OCI-LY3 (cell line): ENCODE data around the gene LRRC8D.

Source experiments
- H2AFZ ChIP-seq: fragments of 200-600, 300-600 bp; shearing (Covaris generic); 2 replicates; pipeline ENCODE4 v1.6.0; 2014; ENCODE audit warnings: antibody characterized with exemption, low read depth, low read length
- H3K27ac ChIP-seq: fragments of 200-600, 300-600 bp; sonication (generic); 2 replicates; pipeline ENCODE4 v1.5.1; 2014; ENCODE audit warnings: mild to moderate bottlenecking, low read length, moderate library complexity, mixed read lengths
- H3K27me3 ChIP-seq: fragments of 200-600, 300-600 bp; sonication (generic); 2 replicates; pipeline ENCODE4 v1.6.1; 2014; ENCODE audit warnings: low read depth, low read length, mixed read lengths
- H3K36me3 ChIP-seq: fragments of 200-600, 300-600 bp; sonication (generic); replicated peaks from 2 replicates; pipeline ENCODE3; 2014; ENCODE audit warnings: low read depth, low read length, mixed read lengths
- H3K4me1 ChIP-seq: fragments of 300-600, 200-600 bp; sonication (generic); 2 replicates; pipeline ENCODE4 v1.6.1; 2014; ENCODE audit warnings: low read length, mixed read lengths
- H3K4me2 ChIP-seq: fragments of 200-600, 300-600 bp; sonication (generic); 2 replicates; pipeline ENCODE4 v1.6.1; 2014; ENCODE audit warnings: low read length, mixed read lengths
- H3K4me3 ChIP-seq: fragments of 300-600, 200-600 bp; sonication (generic); 2 replicates; pipeline ENCODE4 v1.5.1; 2014; ENCODE audit warnings: antibody characterized with exemption, mild to moderate bottlenecking, low read length, moderate library complexity
- H3K79me2 ChIP-seq: fragments of 300-600, 200-600 bp; shearing (Covaris generic); 2 replicates; pipeline ENCODE4 v1.6.1; 2014; ENCODE audit warnings: mild to moderate bottlenecking, low read length, mixed read lengths
- H3K9ac ChIP-seq: fragments of 300-600, 200-600 bp; shearing (Covaris generic); 2 replicates; pipeline ENCODE4 v1.6.0; 2014; ENCODE audit warnings: mild to moderate bottlenecking, low read length, moderate library complexity
- H3K9me3 ChIP-seq: fragments of 200-600, 300-600 bp; shearing (Covaris generic); 2 replicates; pipeline ENCODE4 v1.6.1; 2014; ENCODE audit warnings: low read length, mixed read lengths; ENCODE audit not compliant: insufficient read depth
- H4K20me1 ChIP-seq: fragments of 200-600, 300-600 bp; sonication (generic); 2 replicates; pipeline ENCODE4 v1.6.1; 2016; ENCODE audit warnings: low read length, mixed read lengths; ENCODE audit not compliant: insufficient read depth
- CTCF ChIP-seq: fragments of 200-600, 300-600 bp; sonication (generic); IDR thresholded peaks from 2 replicates; pipeline ENCODE4 v1.5.1; 2014; ENCODE audit warnings: antibody characterized with exemption, low read length, low read depth
- EZH2phosphoT487 ChIP-seq: fragments of 200-600 bp; shearing (Covaris generic); IDR thresholded peaks from 2 replicates; pipeline ENCODE4 v1.6.1; 2018; ENCODE audit warnings: antibody characterized with exemption, mixed run types, low read depth

Gene LRRC8D

GRCh38 chr1:89816366-89816765 lies 4.5 kb upstream of the LRRC8D start:
- no peak overlapping the region for H2AFZ ChIP-seq
- no peak overlapping the region for H3K4me2 ChIP-seq
- H3K27ac ChIP-seq = no peak overlapping the region
- no peaks in the 10 kb centered on the region for H3K36me3 ChIP-seq
- peaks cover 4% of the 10 kb centered on the region; the same call in 1 of the 2 replicates for H3K27me3 ChIP-seq
- H3K4me3 ChIP-seq = no peak overlapping the region
- no peak for TF ChIP-seq CTCF
- no peak for TF ChIP-seq EZH2phosphoT487
- H4K20me1 ChIP-seq = no peaks in the 10 kb centered on the region
- peaks cover 6% of the 10 kb centered on the region; the same call in 1 of the 2 replicates for H3K79me2 ChIP-seq
- H3K4me1 ChIP-seq = peaks cover 25% of the 10 kb centered on the region
- H3K9ac ChIP-seq = no peak overlapping the region
- H3K9me3 ChIP-seq = no peaks in the 10 kb centered on the region

- peak overlapping the region; percentile 91 for H3K4me2 ChIP-seq
- peak overlapping the region; percentile 85 for H3K4me3 ChIP-seq
- peak overlapping the region; percentile 79 for H2AFZ ChIP-seq
- no peaks in the 10 kb centered on the region for H3K9me3 ChIP-seq
- peaks cover under 1% of the 10 kb centered on the region for H3K36me3 ChIP-seq
- H3K9ac ChIP-seq = peak overlapping the region; percentile 79
- no peaks in the 10 kb centered on the region for H3K27me3 ChIP-seq
- no peak for TF ChIP-seq EZH2phosphoT487
- no peak for TF ChIP-seq CTCF
- peaks cover 11% of the 10 kb centered on the region for H3K79me2 ChIP-seq
- H4K20me1 ChIP-seq = no peaks in the 10 kb centered on the region
- H3K4me1 ChIP-seq = peaks cover 24% of the 10 kb centered on the region
- H3K27ac ChIP-seq = peak overlapping the region; percentile 47
Observed at GRCh38 chr1:89821322-89822108, 683 bp downstream of the LRRC8D start.

GRCh38 chr1:89822109-89822962 lies 1.5 kb downstream of the LRRC8D start:
- H3K36me3 ChIP-seq = peaks cover 4% of the 10 kb centered on the region

More at GRCh38 chr1:89822109-89822962, 1.5 kb downstream of the LRRC8D start:
- H3K4me2 ChIP-seq = peak overlapping the region; percentile 91
- peaks cover 24% of the 10 kb centered on the region for H3K4me1 ChIP-seq
- H3K9me3 ChIP-seq = no peaks in the 10 kb centered on the region
- peak overlapping the region; percentile 79 for H3K9ac ChIP-seq
- H2AFZ ChIP-seq = peak overlapping the region; percentile 79
- TF ChIP-seq CTCF (no peak), EZH2phosphoT487 (no peak)
- no peaks in the 10 kb centered on the region for H3K27me3 ChIP-seq
- peaks cover 11% of the 10 kb centered on the region for H3K79me2 ChIP-seq
- H4K20me1 ChIP-seq = no peaks in the 10 kb centered on the region
- no peak overlapping the region for H3K27ac ChIP-seq
- peak overlapping the region; percentile 85 for H3K4me3 ChIP-seq
